ENCODE data around the gene COLGALT1. TPM values are rescaled to one million over a fixed set of nuclear protein-coding genes. Genes with fewer than 3 reads are reported as not detected.

Gene COLGALT1
- total RNA-seq, 1 experiment from 2014 or later, result 86.0 TPM

DNA sequence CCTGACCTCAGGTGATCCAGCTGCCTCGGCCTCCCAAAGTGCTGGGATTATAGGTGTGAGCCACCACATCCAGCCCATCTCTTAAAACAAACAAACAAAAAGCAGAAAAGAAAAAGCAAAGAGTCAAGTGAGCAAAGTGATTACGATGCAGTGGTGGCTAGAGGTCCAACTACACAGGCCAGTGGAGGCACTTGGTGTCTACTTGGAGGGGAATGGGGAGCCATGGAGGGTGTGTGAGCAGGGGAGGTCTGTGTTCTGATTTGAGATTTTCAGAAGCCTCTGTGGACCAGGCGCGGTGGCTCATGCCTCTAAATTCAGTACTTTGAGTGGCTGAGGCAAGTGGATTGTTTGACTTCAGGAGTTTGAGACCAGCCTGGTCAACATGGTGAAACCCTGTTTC, 6.6 kb downstream of the COLGALT1 start:
- Histone ChIP-seq H3K9me3 (ENCODE audit: control insufficient read depth in 1 of 2, insufficient read depth in 1 of 2, low read depth in 1 of 2, low read length in 2 of 2) (no peaks in the 10 kb centered on the region), H3K79me2 (ENCODE audit: insufficient read depth, low read length) (peaks cover 56% of the 10 kb centered on the region), H3K9ac (ENCODE audit: low read length) (no peak overlapping the region), H3K4me3 (replicated peaks in 1 of 2; ENCODE audit: low read depth in 1 of 2, low read length in 2 of 2) (no peak overlapping the region), H3K27ac (ENCODE audit: low read depth, low read length) (no peak overlapping the region; the same call in 1 of the 2 replicates), H3K36me3 (ENCODE audit: control insufficient read depth in 1 of 2, insufficient read depth in 2 of 2, low read length in 2 of 2) (peaks cover 31 to 40% of the 10 kb centered on the region in 2 experiments), H3K27me3 (ENCODE audit: insufficient read depth, low read length) (no peaks in the 10 kb centered on the region), H3K9me2 (ENCODE audit: insufficient read depth) (no peaks in the 10 kb centered on the region), H2AFZ (ENCODE audit: low read depth, low read length, poor library complexity, severe bottlenecking) (no peak overlapping the region), H4K20me1 (ENCODE audit: insufficient read depth) (no peaks in the 10 kb centered on the region), H3K4me1 (ENCODE audit: control insufficient read depth in 1 of 2, insufficient read depth in 2 of 2, low read length in 2 of 2) (peaks cover 0 to under 1% of the 10 kb centered on the region in 2 experiments; a peak in 1 of 4 replicates), H3K4me2 (ENCODE audit: low read length) (no peak overlapping the region)
- no TSS peak for BruUV-seq (replicated peaks)
- CTCF ChIA-PET, result interaction anchor here (1.1 kb wide), 1 partner anchor 12 kb away, joined by 3 read pairs; no protein-coding TSS in a partner anchor
- no peak for TF ChIP-seq CBX3 (IDR thresholded peaks at IDR 0.05; ENCODE audit: low read depth)
- no peak for TF ChIP-seq POLR2AphosphoS5 (IDR thresholded peaks at IDR 0.05; ENCODE audit: low read depth, low read length)
- no peak for TF ChIP-seq ELF1 (IDR thresholded peaks at IDR 0.05; ENCODE audit: borderline replicate concordance, low read depth)
- TF ChIP-seq EZH2 (IDR thresholded peaks at IDR 0.05), result no peak
- TF ChIP-seq, protein P1, sequence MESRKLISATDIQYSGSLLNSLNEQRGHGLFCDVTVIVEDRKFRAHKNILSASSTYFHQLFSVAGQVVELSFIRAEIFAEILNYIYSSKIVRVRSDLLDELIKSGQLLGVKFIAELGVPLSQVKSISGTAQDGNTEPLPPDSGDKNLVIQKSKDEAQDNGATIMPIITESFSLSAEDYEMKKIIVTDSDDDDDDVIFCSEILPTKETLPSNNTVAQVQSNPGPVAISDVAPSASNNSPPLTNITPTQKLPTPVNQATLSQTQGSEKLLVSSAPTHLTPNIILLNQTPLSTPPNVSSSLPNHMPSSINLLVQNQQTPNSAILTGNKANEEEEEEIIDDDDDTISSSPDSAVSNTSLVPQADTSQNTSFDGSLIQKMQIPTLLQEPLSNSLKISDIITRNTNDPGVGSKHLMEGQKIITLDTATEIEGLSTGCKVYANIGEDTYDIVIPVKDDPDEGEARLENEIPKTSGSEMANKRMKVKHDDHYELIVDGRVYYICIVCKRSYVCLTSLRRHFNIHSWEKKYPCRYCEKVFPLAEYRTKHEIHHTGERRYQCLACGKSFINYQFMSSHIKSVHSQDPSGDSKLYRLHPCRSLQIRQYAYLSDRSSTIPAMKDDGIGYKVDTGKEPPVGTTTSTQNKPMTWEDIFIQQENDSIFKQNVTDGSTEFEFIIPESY (IDR thresholded peaks at IDR 0.05; ENCODE audit: extremely low read depth, insufficient replicate concordance, low read length), result no peak
- no peak for TF ChIP-seq SRF (IDR thresholded peaks at IDR 0.05; ENCODE audit: low read depth)
- no peak for TF ChIP-seq TCF7L2 (IDR thresholded peaks at IDR 0.05; ENCODE audit: borderline replicate concordance, extremely low read depth, insufficient read depth, insufficient read length)
- TF ChIP-seq ZNF274 (IDR thresholded peaks at IDR 0.05; ENCODE audit: low read depth, low read length), result no peak
- TF ChIP-seq YY1 (IDR thresholded peaks at IDR 0.05; ENCODE audit: extremely low read depth, insufficient replicate concordance, low read depth, low read length), result no peak
- no peak for TF ChIP-seq SIN3A (IDR thresholded peaks at IDR 0.05; ENCODE audit: low read depth)
- intact Hi-C loops (cut with micrococcal nuclease), result no loop called here
- POLR2A ChIA-PET, result no interaction called here
- DNase-seq (ENCODE audit: low read depth, low spot score) (no peak), ATAC-seq (no peak)
- RAD21 ChIA-PET (ENCODE audit: low non-redundant PET in 1 of 2, low total read pairs in 2 of 2, uncharacterized antibody in 2 of 2, unreplicated experiment in 2 of 2), result no interaction called here

All from HCT116 (cell line).